H9 (cell line): ENCODE measurements around the gene PRRC2B. TPM values are rescaled to one million over a fixed set of nuclear protein-coding genes. Genes with fewer than 3 reads are reported as not detected.

Experiments
- DNase-seq: peaks from one replicate; pipeline ENCODE4 v3.0.0-alpha.2; 2017
- H2AFZ ChIP-seq: one replicate; pipeline ENCODE4 v1.6.1; 2013; ENCODE audit warnings: mild to moderate bottlenecking, low read length, control low read depth, moderate library complexity
- H2AK5ac ChIP-seq: 2 replicates; pipeline ENCODE4 v1.6.1; 2013; ENCODE audit warnings: low read length, control low read depth, mixed read lengths; ENCODE audit not compliant: insufficient read length
- H2BK120ac ChIP-seq: one replicate; pipeline ENCODE4 v1.6.1; 2013; ENCODE audit warnings: low read depth, mild to moderate bottlenecking, low read length, control low read depth, inconsistent platforms; ENCODE audit not compliant: poor library complexity, severe bottlenecking
- H2BK12ac ChIP-seq: 2 replicates; pipeline ENCODE4 v1.6.1; 2013; ENCODE audit warnings: low read length, control low read depth, mixed read lengths, low read depth; ENCODE audit not compliant: insufficient read length
- H2BK15ac ChIP-seq: 2 replicates; pipeline ENCODE4 v1.6.1; 2013; ENCODE audit warnings: low read depth, low read length, control low read depth
- H2BK20ac ChIP-seq: one replicate; pipeline ENCODE4 v1.6.1; 2013; ENCODE audit warnings: low read depth, mild to moderate bottlenecking, low read length, control low read depth, inconsistent platforms; ENCODE audit not compliant: poor library complexity, severe bottlenecking
- H2BK5ac ChIP-seq: 2 replicates; pipeline ENCODE4 v1.6.1; 2013; ENCODE audit warnings: low read length, control low read depth, mixed read lengths; ENCODE audit not compliant: insufficient read length
- H3K14ac ChIP-seq: 2 replicates; pipeline ENCODE4 v1.6.1; 2013; ENCODE audit warnings: low read length, control low read depth; ENCODE audit not compliant: insufficient read depth
- H3K18ac ChIP-seq: 2 replicates; pipeline ENCODE4 v1.6.1; 2013; ENCODE audit warnings: low read depth, mild to moderate bottlenecking, mixed read lengths, low read length, control low read depth; ENCODE audit not compliant: insufficient read length
- H3K23ac ChIP-seq: 2 replicates; pipeline ENCODE4 v1.6.1; 2013; ENCODE audit warnings: low read length, control low read depth, mixed read lengths, low read depth; ENCODE audit not compliant: insufficient read length
- H3K23me2 ChIP-seq: 2 replicates; pipeline ENCODE4 v1.6.1; 2013; ENCODE audit warnings: low read depth, mild to moderate bottlenecking, mixed read lengths, low read length, control low read depth; ENCODE audit not compliant: insufficient read length, poor library complexity, severe bottlenecking
- H3K27ac ChIP-seq: 2 replicates; pipeline ENCODE4 v1.5.1; 2013; ENCODE audit warnings: low read length, control low read depth, mixed read lengths, low read depth; ENCODE audit not compliant: insufficient read length
- H3K27me3 ChIP-seq: 2 replicates; pipeline ENCODE4 v1.6.1; 2013; ENCODE audit warnings: low read length, control low read depth, inconsistent platforms; ENCODE audit not compliant: insufficient read depth
- H3K4ac ChIP-seq: 2 replicates; pipeline ENCODE4 v1.6.1; 2013; ENCODE audit warnings: low read depth, mild to moderate bottlenecking, control low read depth, inconsistent platforms, low read length, moderate library complexity
- H3K4me1 ChIP-seq: 2 replicates; pipeline ENCODE4 v1.6.1; 2013; ENCODE audit warnings: low read length, control low read depth, inconsistent platforms; ENCODE audit not compliant: insufficient read depth
- H3K4me2 ChIP-seq: 2 replicates; pipeline ENCODE4 v1.6.1; 2013; ENCODE audit warnings: low read length, control low read depth, mixed read lengths; ENCODE audit not compliant: insufficient read length, insufficient read depth
- H3K56ac ChIP-seq: 2 replicates; pipeline ENCODE4 v1.6.1; 2013; ENCODE audit warnings: low read depth, mild to moderate bottlenecking, mixed read lengths, low read length, control low read depth; ENCODE audit not compliant: insufficient read length
- H3K79me1 ChIP-seq: 2 replicates; pipeline ENCODE4 v1.6.1; 2013; ENCODE audit warnings: low read depth, mild to moderate bottlenecking, moderate library complexity, low read length, control low read depth, inconsistent platforms; ENCODE audit not compliant: insufficient read depth, poor library complexity, severe bottlenecking
- H3K79me2 ChIP-seq: 2 replicates; pipeline ENCODE4 v1.6.1; 2013; ENCODE audit warnings: low read length, control low read depth, inconsistent platforms; ENCODE audit not compliant: insufficient read depth
- H3K9ac ChIP-seq: 2 replicates; pipeline ENCODE4 v1.6.1; 2013; ENCODE audit warnings: low read length, control low read depth, mixed read lengths; ENCODE audit not compliant: insufficient read length; ENCODE audit errors: extremely low read depth
- H3K9me3 ChIP-seq: one replicate; pipeline ENCODE4 v1.6.1; 2013; ENCODE audit warnings: low read depth, low read length, inconsistent platforms; ENCODE audit not compliant: control insufficient read depth
- H3T11ph ChIP-seq: one replicate; pipeline ENCODE4 v1.6.1; 2013; ENCODE audit warnings: mild to moderate bottlenecking, low read length, control low read depth, inconsistent platforms
- H4K20me1 ChIP-seq: one replicate; pipeline ENCODE4 v1.6.1; 2013; ENCODE audit not compliant: control insufficient read depth, insufficient read length, insufficient read depth
- H4K5ac ChIP-seq: 2 replicates; pipeline ENCODE4 v1.6.1; 2013; ENCODE audit warnings: low read depth, mild to moderate bottlenecking, mixed read lengths, low read length, control low read depth; ENCODE audit not compliant: insufficient read length
- H4K8ac ChIP-seq: replicated peaks from 2 replicates; pipeline ENCODE4 v1.6.1; 2013; ENCODE audit warnings: low read length, control low read depth, mixed read lengths, low read depth; ENCODE audit not compliant: insufficient read length
- H4K91ac ChIP-seq: 2 replicates; pipeline ENCODE4 v1.6.1; 2013; ENCODE audit warnings: low read depth, mild to moderate bottlenecking, moderate library complexity, mixed read lengths, low read length, control low read depth; ENCODE audit not compliant: insufficient read length
- H3K27ac Mint-ChIP-seq, 3 experiments: 2 replicates in 2 of 3; 3 replicates in 1 of 3; pipeline ENCODE4 v1.8.0; 2020 to 2021; ENCODE audit warnings: mixed read lengths in 3 of 3, mild to moderate bottlenecking in 1 of 3, moderate library complexity in 1 of 3
- H3K27me3 Mint-ChIP-seq: 2 replicates; pipeline ENCODE4 v1.8.0; 2021; ENCODE audit warnings: low read depth, mild to moderate bottlenecking, moderate library complexity, mixed read lengths
- H3K36me3 Mint-ChIP-seq, 3 experiments: 2 replicates in 2 of 3; 3 replicates in 1 of 3; pipeline ENCODE4 v1.8.0; 2020 to 2021; ENCODE audit warnings: low read depth in 3 of 3, mixed read lengths in 3 of 3; ENCODE audit not compliant: insufficient read depth in 1 of 3
- H3K4me1 Mint-ChIP-seq, 2 experiments: 2 replicates each; pipeline ENCODE4 v1.8.0; 2020; ENCODE audit warnings: mixed read lengths in 2 of 2
- H3K4me3 Mint-ChIP-seq, 2 experiments: 2 replicates in 1 of 2; 3 replicates in 1 of 2; pipeline ENCODE4 v1.8.0; 2020 to 2021; ENCODE audit warnings: mild to moderate bottlenecking in 2 of 2, mixed read lengths in 2 of 2, moderate library complexity in 1 of 2
- H3K9me3 Mint-ChIP-seq, 2 experiments: 2 replicates in 1 of 2; 3 replicates in 1 of 2; pipeline ENCODE4 v1.8.0; 2020; ENCODE audit warnings: mild to moderate bottlenecking in 2 of 2, mixed read lengths in 2 of 2, moderate library complexity in 1 of 2
- WGBS: extraction: QIAGEN DNeasy Blood & Tissue Kit; methylation state at CpG from one replicate; pipeline ENCODE4 v1.1.7; 2013; ENCODE audit warnings: missing lambda C conversion rate, low lambda C conversion rate, mixed read lengths; ENCODE audit not compliant: insufficient read length; ENCODE audit errors: extremely low coverage; 5-methylcytosine and 5-hydroxymethylcytosine counted together
- total RNA-seq: library from RNA; stranded (reverse); gene quantifications from 2 replicates; pipeline ENCODE4 v1.2.1, GENCODE V29; 2021
- TF ChIP-seq, protein P1 (sequence below): fragments of 200-600 bp; sonication (generic); conservative IDR thresholded peaks from 3 replicates; pipeline ENCODE4 v1.8.0; 2021; ENCODE audit warnings: antibody characterized with exemption, mild to moderate bottlenecking

Gene PRRC2B
- total RNA-seq, 1 experiment from 2014 or later: 251 TPM

DNA sequence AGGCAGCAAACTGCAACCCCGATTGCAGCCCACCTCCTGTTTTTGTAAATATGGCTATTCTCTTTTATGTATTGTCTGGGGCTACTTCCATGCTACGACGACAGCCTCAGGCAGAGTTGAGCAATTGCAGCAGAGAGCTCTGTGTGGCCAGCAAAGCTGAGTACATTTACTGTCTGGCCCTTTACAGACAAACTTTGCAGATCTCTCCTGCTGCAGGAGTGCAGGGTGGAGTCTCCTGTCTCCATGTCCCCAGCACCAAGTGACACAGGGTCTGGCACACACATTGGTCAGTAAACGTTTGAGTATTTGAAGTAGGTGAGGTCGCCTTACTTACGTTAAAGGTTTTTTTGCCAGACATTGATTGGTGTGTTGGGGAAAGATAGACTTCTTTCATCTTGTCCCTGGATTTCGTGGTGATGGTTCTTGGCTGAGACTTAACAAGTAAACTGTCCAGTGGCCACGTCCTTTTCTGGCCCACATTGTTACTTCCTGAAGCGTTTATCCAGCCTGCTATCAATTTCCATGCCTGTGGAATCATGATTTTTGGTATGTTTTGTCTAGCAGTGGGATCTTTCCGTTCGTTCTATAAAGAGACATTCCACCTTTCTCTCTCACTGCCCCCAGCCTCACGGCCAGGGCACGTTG lies 27.2 kb downstream of the PRRC2B start:
- no peaks in the 10 kb centered on the region for H3K79me1 ChIP-seq
- no peaks in the 10 kb centered on the region for H3K27me3 Mint-ChIP-seq
- no peak overlapping the region for H3K18ac ChIP-seq
- H3K9me3 Mint-ChIP-seq: no peaks in the 10 kb centered on the region
- no peak overlapping the region for H4K5ac ChIP-seq
- no peak overlapping the region for H3K27ac ChIP-seq
- peaks cover 93% of the 10 kb centered on the region for H3K79me2 ChIP-seq
- peaks cover 27% of the 10 kb centered on the region; the same call in 1 of the 2 replicates for H3K4me1 ChIP-seq
- no peak overlapping the region for H2BK120ac ChIP-seq
- no peak overlapping the region for H2BK12ac ChIP-seq
- no peak overlapping the region for H3K56ac ChIP-seq
- H3K9ac ChIP-seq: no peak overlapping the region
- no peak overlapping the region for H3T11ph ChIP-seq
- no peak overlapping the region for H2AK5ac ChIP-seq
- H3K27ac Mint-ChIP-seq: peak overlapping the region; percentile 37 to 89 (median 79)
- H3K14ac ChIP-seq: no peak overlapping the region
- H2AFZ ChIP-seq: no peak overlapping the region
- H4K91ac ChIP-seq: no peak overlapping the region
- no peak overlapping the region for H3K23ac ChIP-seq
- no peak overlapping the region for H3K4ac ChIP-seq
- H2BK5ac ChIP-seq: no peak overlapping the region
- H3K4me2 ChIP-seq: no peak overlapping the region
- DNase-seq: no peak
- TF ChIP-seq, protein P1, sequence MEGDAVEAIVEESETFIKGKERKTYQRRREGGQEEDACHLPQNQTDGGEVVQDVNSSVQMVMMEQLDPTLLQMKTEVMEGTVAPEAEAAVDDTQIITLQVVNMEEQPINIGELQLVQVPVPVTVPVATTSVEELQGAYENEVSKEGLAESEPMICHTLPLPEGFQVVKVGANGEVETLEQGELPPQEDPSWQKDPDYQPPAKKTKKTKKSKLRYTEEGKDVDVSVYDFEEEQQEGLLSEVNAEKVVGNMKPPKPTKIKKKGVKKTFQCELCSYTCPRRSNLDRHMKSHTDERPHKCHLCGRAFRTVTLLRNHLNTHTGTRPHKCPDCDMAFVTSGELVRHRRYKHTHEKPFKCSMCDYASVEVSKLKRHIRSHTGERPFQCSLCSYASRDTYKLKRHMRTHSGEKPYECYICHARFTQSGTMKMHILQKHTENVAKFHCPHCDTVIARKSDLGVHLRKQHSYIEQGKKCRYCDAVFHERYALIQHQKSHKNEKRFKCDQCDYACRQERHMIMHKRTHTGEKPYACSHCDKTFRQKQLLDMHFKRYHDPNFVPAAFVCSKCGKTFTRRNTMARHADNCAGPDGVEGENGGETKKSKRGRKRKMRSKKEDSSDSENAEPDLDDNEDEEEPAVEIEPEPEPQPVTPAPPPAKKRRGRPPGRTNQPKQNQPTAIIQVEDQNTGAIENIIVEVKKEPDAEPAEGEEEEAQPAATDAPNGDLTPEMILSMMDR: no peak; the same call in 2 of the 3 replicates
- peaks cover 2% of the 10 kb centered on the region for H4K20me1 ChIP-seq
- H3K4me1 Mint-ChIP-seq: peaks cover 71 to 81% of the 10 kb centered on the region in 2 experiments
- H3K27me3 ChIP-seq: no peaks in the 10 kb centered on the region
- peaks cover 4 to 37% (median 37%) of the 10 kb centered on the region in 3 experiments; a peak in 6 of 7 replicates for H3K36me3 Mint-ChIP-seq
- H3K23me2 ChIP-seq: no peaks in the 10 kb centered on the region
- H3K9me3 ChIP-seq: no peaks in the 10 kb centered on the region
- no peak overlapping the region for H2BK20ac ChIP-seq
- no CpG with 5 or more reads among the region's 13 CpGs for WGBS
- peak overlapping the region in 1 of 2 experiments; percentile 33; a peak in 1 of 5 replicates for H3K4me3 Mint-ChIP-seq
- no peak overlapping the region for H2BK15ac ChIP-seq
- H4K8ac ChIP-seq: no peak overlapping the region
